GM11168 (cell line): Measurements from ENCODE around the gene GSG1L.

Experiments used
- in situ Hi-C: fragments of 300-500 bp; cut with MboI; formaldehyde crosslinking; loops from one replicate; pipeline ENCODE4 v1.12.0; 2022; ENCODE audit warnings: low sequenced_read_pairs; ENCODE audit not compliant: unreplicated experiment

GSG1L gene

DNA sequence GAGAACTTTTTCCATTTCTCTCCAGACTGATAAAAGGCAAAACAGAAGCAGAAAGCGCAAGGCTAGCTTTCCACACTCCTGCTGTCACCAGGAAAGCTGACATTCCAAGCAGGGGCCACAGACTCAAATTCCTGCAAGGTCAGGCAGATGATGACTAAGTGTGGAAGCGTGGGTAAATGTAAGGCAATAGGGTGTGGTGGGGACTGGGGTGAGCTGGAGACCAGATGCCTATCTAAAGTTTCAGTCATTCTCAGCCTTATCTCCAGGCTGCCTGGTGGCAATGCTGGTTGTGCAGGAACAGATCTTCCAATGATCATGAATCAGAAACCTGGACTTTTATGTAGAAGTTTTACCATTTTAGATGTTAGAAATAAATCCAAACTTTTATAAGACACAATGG, 224.1 kb downstream of the GSG1L start:
- in situ Hi-C loops = no loop called here

GRCh38 chr16:27838536-27839175, 224.9 kb downstream of the GSG1L start:
- in situ Hi-C loops = no loop called here

DNA sequence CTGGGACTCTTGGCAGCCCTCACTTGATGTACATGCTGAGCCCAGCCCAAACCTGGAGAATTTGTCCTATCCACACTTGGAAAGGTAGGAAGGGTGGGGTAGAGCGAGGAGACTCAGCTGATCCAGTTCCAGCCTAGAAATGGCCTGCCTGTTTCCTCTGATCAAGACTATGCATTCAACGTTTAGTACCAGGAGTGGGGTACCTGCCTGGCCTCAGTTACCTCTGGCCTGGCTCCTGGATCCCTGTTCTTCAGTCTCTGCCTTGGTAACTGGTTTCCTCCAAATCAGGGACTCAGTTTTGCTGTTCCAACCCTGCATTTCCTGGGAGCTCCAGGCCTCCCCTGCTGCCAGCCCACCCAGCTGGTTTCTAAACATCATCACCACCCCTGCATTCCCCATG, 233.5 kb downstream of the GSG1L start:
- in situ Hi-C loops = no loop called here

- in situ Hi-C loops = no loop called here
Observed at GRCh38 chr16:27828671-27829070, 234.8 kb downstream of the GSG1L start.

DNA sequence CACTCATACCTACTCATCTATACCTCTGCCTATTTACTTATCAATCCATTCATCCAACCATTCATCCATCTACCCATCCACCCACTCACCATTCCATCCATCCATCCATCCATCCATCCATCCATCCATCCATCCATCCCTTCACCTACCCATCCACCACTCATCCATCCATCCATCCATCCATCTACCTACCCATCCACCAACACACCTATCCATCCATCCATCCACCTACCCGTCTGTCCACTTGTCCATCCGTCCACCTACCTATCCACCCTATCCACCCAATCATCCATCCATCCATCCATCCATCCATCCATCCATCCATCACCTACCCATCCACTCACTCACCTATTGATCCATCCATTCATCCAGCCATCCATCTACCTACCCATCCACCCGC, 235.7 kb downstream of the GSG1L start:
- in situ Hi-C loops = no loop called here

GRCh38 chr16:27826893-27827289, 236.6 kb downstream of the GSG1L start:
- in situ Hi-C loops = no loop called here

- in situ Hi-C loops = no loop called here
Observed at GRCh38 chr16:27826081-27826892, 237.2 kb downstream of the GSG1L start.

GRCh38 chr16:27824786-27825185, 238.7 kb downstream of the GSG1L start:
- in situ Hi-C loops = no loop called here

GRCh38 chr16:27824006-27824405, 239.5 kb downstream of the GSG1L start:
- in situ Hi-C loops = no loop called here

DNA sequence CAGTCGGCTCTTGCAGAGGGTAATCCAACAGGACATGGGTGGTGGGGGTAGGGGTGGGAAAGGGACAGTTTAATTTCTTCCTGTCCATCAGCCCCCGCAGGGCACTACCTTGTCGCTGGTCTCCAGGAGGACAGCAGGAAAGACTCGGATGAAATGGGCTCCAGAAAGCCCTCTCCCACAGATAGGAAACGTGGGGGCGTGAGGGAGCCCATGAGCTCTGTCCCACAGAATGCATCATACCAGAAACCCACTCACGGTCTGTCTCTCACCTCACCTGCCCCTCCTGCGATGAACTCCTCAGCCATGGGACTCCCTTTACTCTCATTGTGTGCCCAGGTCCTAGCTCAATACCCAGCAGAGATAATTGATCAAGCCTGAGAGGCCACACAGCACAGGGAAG, 240.1 kb downstream of the GSG1L start:
- in situ Hi-C loops = no loop called here

DNA sequence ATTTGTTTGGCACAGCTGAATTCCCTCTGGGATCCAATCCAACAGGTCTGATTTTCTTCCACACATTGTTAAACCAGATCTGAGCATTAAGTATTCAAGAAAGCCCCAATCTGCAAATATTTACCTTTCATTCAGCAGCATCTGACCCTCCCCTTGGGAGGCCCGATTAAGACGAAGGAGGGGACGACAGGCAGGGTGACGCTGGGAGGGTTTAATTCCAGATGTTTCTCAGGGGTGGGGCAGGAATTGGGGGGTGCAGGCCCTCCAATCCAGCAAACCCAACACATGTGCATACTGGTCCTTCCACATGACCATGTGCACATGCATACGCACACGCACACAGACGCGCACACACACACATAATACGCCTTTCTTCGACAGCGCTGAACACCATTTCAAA, 240.5 kb downstream of the GSG1L start:
- in situ Hi-C loops = no loop called here

- in situ Hi-C loops = no loop called here
Observed at GRCh38 chr16:27822529-27822928, 241.0 kb downstream of the GSG1L start.

DNA sequence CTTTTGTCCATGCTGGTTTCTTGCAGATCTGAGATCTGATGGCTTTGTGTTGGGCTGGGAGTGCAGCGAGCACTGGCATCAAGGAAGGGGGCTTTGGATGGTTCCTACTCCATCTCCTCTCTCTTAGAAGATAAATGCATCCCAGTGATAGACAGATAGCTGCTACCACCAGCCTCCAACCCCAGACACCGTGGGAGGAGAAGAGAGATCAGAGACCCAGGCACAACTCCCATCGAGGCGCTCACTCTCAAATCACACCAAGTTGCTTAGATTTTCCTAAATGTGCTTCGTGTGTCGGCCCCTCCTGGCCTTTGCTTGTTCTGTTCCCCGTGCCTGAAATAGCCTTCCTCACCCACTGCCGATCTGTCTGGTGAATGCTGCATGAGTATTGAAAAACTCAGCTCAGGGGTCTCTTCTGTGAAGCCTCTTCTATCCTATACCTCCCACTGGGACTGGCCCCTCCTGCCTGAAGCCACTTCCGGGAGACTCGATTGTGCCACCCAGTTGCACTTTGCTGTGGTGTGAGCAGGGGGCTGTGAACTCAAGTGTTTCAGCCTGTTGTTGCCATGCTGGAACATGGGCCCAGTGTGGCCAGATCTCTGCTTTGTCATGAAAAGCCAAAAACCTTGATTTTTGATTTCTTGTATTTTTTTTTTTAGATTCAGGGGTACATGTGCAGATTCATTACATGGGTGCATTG, 242.7 kb downstream of the GSG1L start:
- in situ Hi-C loops = no loop called here

- in situ Hi-C loops = no loop called here
Observed at GRCh38 chr16:27819881-27820610, 243.5 kb downstream of the GSG1L start.

DNA sequence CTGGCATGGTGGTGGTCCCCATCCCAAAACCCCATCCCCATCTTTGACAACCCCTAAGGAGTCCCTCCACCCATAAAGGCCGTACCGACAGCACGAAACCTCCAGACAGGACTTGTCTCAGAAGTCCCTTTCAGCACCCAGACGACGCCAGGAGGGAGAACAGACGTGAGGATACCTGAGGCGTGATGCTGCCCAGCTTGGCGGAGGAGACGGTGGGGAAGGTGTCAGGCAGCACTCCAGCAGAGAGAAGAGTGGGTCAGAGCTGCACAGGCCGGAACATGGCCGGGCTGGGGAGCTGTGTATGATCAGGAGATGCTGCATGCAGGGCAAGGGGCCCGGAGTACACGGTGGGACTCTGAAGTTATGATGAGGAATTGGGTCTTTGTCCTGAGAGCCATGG, 244.2 kb downstream of the GSG1L start:
- in situ Hi-C loops = no loop called here

DNA sequence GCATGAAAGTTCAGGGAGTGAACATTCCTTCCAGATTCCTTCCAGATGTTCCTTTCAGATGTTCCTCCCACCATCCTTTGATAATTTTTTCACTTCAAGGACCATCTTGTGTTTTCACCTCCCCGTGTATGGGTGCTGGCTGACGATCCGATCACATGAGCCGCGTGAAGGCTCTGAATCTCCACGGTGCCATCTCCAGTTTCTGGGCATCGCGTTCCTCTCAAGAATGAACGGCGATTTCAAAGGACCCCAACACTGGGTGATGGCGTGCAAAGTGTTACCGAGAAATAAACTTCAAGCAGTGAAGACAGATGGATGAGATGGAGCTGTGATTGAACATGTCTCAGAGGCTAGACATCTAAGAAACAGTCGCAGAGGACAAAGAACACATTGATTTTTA, 245.3 kb downstream of the GSG1L start:
- in situ Hi-C loops = no loop called here

- in situ Hi-C loops = no loop called here
Observed at GRCh38 chr16:27817038-27817437, 246.5 kb downstream of the GSG1L start.

DNA sequence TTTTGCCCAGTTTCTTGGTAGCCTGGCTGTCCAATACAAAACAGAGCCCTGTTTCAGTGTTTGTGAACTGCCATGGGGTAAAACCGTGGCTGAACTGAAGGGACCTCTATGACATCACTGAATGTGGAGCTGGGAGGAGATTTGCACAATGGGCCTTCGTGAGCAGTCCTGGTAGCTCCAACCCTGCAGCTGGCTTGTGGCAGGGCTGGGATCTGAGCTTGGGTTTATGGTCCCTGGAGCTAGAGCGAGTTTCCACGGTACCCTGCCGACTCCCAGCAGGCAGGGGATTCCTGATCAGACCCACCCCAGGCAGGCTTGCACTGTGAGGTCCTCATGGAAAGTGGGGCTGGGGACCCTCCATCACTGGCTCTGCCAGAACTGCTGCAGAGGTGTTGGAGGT, 247.0 kb downstream of the GSG1L start:
- in situ Hi-C loops = no loop called here

DNA sequence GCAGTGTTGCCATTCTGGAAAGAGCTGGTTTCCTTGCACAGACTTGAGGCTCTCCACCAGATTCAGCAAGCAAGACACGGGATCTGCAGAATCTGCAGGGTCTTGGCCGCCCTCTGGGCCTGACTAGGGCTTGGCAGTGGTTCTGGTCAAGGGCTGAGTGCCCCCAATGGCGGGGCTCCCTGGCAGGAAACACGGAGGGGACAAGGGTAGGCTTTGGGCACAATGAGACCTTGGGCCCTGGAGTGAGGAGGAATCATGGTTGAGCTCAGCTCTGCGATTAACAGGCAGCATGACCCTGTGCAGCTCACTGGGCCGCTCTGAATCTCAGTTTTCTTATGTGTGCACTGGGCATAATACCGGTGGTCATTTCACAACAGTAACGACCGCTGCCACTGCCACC, 249.9 kb downstream of the GSG1L start:
- in situ Hi-C loops = no loop called here

GRCh38 chr16:27811881-27812280, 251.6 kb downstream of the GSG1L start:
- in situ Hi-C loops = no loop called here

GRCh38 chr16:27806986-27807385, 256.5 kb downstream of the GSG1L start:
- in situ Hi-C loops = no loop called here
